ENCODE measurements around the gene GNAS.

GNAS gene

DNA sequence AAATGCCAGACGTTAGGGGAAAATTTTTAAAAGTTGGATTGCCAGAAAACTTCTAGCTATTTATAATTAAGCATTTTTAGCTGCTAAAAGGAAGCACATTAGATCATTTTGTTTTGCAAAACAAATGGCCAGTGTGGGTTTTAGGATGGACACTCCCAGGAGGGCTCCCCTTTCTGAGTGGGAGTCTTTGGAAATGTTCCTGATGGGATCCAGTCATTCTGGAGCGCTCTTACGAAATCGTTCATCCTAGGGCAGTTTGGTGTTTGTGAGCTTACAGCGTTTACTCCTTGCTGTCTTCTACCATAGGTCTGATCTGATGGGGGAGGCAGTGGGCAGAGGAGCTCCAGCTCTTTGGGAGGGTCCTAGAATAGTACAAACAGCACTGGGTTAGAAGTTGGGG is 14.7 kb downstream of the GNAS start:
- Histone ChIP-seq H3K27ac (ENCODE audit: poor library complexity, severe bottlenecking) (no peak overlapping the region), H3K36me3 (ENCODE audit: low read depth) (no peaks in the 10 kb centered on the region), H3K4me3 (ENCODE audit: severe bottlenecking) (no peak overlapping the region), H3K4me1 (ENCODE audit: insufficient read depth, poor library complexity, severe bottlenecking) (no peaks in the 10 kb centered on the region), H3K9me3 (ENCODE audit: severe bottlenecking) (no peaks in the 10 kb centered on the region), H3K27me3 (ENCODE audit: insufficient read depth, poor library complexity, severe bottlenecking) (peaks cover 20% of the 10 kb centered on the region)
- DNase-seq (ENCODE audit: low spot score), result no peak
- no peak for ATAC-seq (ENCODE audit: low read depth)
- TF ChIP-seq CTCF (IDR thresholded peaks at IDR 0.05; ENCODE audit: poor library complexity, severe bottlenecking), result no peak

GRCh38 chr20:58868795-58869194 is 16.3 kb downstream of the GNAS start:
- H3K27ac ChIP-seq (ENCODE audit: poor library complexity, severe bottlenecking), result no peak overlapping the region
- no peak for DNase-seq (ENCODE audit: low spot score)
- ATAC-seq (ENCODE audit: low read depth), result no peak
- no peaks in the 10 kb centered on the region for H3K4me1 ChIP-seq (ENCODE audit: insufficient read depth, poor library complexity, severe bottlenecking)
- no peaks in the 10 kb centered on the region for H3K9me3 ChIP-seq (ENCODE audit: severe bottlenecking)
- H3K4me3 ChIP-seq (ENCODE audit: severe bottlenecking), result no peak overlapping the region
- peak; percentile 93 for TF ChIP-seq CTCF (IDR thresholded peaks at IDR 0.05; ENCODE audit: poor library complexity, severe bottlenecking)
- H3K27me3 ChIP-seq (ENCODE audit: insufficient read depth, poor library complexity, severe bottlenecking), result peaks cover 18% of the 10 kb centered on the region
- no peaks in the 10 kb centered on the region for H3K36me3 ChIP-seq (ENCODE audit: low read depth)

DNA sequence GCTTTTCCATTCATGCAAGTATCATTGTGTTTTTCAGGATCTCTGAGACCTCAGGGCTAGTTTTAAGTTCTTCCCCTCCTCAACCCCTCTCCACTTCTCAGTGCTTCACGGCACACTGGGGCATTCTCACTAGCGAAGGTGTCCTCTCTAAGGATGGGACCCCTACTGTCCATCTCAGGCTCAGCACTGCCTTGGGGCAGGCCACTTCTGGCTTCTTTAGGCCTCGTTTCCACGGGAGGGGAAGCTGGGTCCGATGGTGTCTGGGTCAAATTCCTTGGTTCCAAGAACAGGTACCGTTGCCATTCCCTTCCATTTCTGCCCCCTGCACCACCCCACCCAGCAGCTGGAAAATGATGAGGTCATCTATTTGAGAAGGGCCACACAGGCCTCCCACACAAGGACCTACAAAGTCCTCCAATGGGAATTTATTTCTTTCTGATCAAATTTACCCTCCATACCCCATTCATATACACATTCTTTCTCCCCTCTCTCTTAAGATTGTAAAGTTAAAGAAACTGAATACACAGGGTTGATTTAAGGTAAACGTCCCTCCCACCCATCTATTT is 17.2 kb downstream of the GNAS start:
- DNase-seq (ENCODE audit: low spot score), result no peak
- TF ChIP-seq CTCF (IDR thresholded peaks at IDR 0.05; ENCODE audit: poor library complexity, severe bottlenecking), result no peak
- ATAC-seq (ENCODE audit: low read depth), result no peak
- Histone ChIP-seq H3K36me3 (ENCODE audit: low read depth) (no peaks in the 10 kb centered on the region), H3K27ac (ENCODE audit: poor library complexity, severe bottlenecking) (no peak overlapping the region), H3K9me3 (ENCODE audit: severe bottlenecking) (no peaks in the 10 kb centered on the region), H3K27me3 (ENCODE audit: insufficient read depth, poor library complexity, severe bottlenecking) (peaks cover 13% of the 10 kb centered on the region), H3K4me1 (ENCODE audit: insufficient read depth, poor library complexity, severe bottlenecking) (no peaks in the 10 kb centered on the region), H3K4me3 (ENCODE audit: severe bottlenecking) (no peak overlapping the region)

DNA sequence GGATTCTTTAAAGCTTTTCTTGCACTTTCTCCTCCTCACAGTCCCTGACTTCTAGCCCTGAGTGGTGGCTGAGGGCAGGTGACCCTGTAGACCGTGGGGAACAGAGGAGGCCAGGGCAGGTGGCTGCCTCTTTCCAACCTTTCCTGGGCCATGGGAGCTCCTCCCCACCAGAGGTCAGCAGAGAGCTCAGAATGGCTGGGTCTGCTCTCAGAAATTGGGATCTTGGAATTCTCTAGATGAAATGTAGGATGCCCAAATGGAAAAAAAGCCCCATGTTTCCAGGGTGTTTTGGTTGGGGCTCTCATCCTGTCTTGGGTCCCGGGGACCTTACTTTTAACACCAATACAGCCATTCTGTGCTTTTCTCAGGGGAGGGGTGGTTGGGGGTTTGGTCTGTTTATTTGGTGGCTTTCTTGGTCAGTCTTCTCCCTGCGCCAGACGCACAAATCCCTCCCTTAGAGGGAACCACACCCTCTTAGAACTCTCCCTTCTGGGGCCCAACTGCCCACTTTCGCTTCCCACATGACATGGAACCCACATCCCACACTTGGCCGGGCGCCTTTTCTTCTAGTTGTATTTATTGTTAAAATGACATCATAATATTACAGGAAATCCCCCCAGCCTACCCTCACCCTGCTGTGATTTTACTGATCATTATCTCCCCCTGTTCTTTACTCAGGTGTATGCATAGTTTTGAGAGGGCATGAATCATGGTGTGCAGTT is 17.9 kb downstream of the GNAS start:
- DNase-seq (ENCODE audit: low spot score) (peak; percentile 85), ATAC-seq (ENCODE audit: low read depth) (peak; percentile 91)
- no peaks in the 10 kb centered on the region for H3K9me3 ChIP-seq (ENCODE audit: severe bottlenecking)
- H3K27me3 ChIP-seq (ENCODE audit: insufficient read depth, poor library complexity, severe bottlenecking), result peaks cover 13% of the 10 kb centered on the region
- H3K27ac ChIP-seq (ENCODE audit: poor library complexity, severe bottlenecking), result no peak overlapping the region
- H3K4me1 ChIP-seq (ENCODE audit: insufficient read depth, poor library complexity, severe bottlenecking), result peaks cover under 1% of the 10 kb centered on the region
- peak; percentile 100 for TF ChIP-seq CTCF (IDR thresholded peaks at IDR 0.05; ENCODE audit: poor library complexity, severe bottlenecking)
- H3K4me3 ChIP-seq (ENCODE audit: severe bottlenecking), result no peak overlapping the region
- H3K36me3 ChIP-seq (ENCODE audit: low read depth), result no peaks in the 10 kb centered on the region

GRCh38 chr20:58871533-58872102 is 19.1 kb downstream of the GNAS start:
- TF ChIP-seq CTCF (IDR thresholded peaks at IDR 0.05; ENCODE audit: poor library complexity, severe bottlenecking), result no peak
- Histone ChIP-seq H3K4me1 (ENCODE audit: insufficient read depth, poor library complexity, severe bottlenecking) (peaks cover 7% of the 10 kb centered on the region), H3K27ac (ENCODE audit: poor library complexity, severe bottlenecking) (no peak overlapping the region), H3K36me3 (ENCODE audit: low read depth) (no peaks in the 10 kb centered on the region), H3K27me3 (ENCODE audit: insufficient read depth, poor library complexity, severe bottlenecking) (peaks cover 6% of the 10 kb centered on the region), H3K4me3 (ENCODE audit: severe bottlenecking) (no peak overlapping the region), H3K9me3 (ENCODE audit: severe bottlenecking) (no peaks in the 10 kb centered on the region)
- no peak for DNase-seq (ENCODE audit: low spot score)
- no peak for ATAC-seq (ENCODE audit: low read depth)

Data from RWPE2 (cell line).